ENCODE results near the gene AP1G1.
"Not testable (repeated sequence)": the region's sequence is repeated elsewhere in the genome, so short reads cannot be mapped to it uniquely, and the experiment has no call there.

GRCh38 chr16:71684280-71684679, 124.4 kb downstream of the AP1G1 start:
- TF ChIP-seq, protein P1, sequence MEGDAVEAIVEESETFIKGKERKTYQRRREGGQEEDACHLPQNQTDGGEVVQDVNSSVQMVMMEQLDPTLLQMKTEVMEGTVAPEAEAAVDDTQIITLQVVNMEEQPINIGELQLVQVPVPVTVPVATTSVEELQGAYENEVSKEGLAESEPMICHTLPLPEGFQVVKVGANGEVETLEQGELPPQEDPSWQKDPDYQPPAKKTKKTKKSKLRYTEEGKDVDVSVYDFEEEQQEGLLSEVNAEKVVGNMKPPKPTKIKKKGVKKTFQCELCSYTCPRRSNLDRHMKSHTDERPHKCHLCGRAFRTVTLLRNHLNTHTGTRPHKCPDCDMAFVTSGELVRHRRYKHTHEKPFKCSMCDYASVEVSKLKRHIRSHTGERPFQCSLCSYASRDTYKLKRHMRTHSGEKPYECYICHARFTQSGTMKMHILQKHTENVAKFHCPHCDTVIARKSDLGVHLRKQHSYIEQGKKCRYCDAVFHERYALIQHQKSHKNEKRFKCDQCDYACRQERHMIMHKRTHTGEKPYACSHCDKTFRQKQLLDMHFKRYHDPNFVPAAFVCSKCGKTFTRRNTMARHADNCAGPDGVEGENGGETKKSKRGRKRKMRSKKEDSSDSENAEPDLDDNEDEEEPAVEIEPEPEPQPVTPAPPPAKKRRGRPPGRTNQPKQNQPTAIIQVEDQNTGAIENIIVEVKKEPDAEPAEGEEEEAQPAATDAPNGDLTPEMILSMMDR (IDR thresholded peaks at IDR 0.05): not testable (repeated sequence)
- TF ChIP-seq POLR2A (IDR thresholded peaks at IDR 0.05); POLR2AphosphoS5 (IDR thresholded peaks at IDR 0.05; ENCODE audit: insufficient read depth in 1 of 2, low read depth in 1 of 2): not testable (repeated sequence)
